SH-SY5Y (cell line): ENCODE data around the gene EGFLAM.

Experiments used
- GATA2 ChIP-seq: IDR thresholded peaks from 2 replicates; pipeline ENCODE4 v1.6.1; 2011; ENCODE audit warnings: mild to moderate bottlenecking, low read depth, low read length
- GATA3 ChIP-seq: IDR thresholded peaks from 2 replicates; pipeline ENCODE4 v1.6.1; 2011; ENCODE audit warnings: low read depth, mild to moderate bottlenecking, low read length, moderate library complexity

The EGFLAM gene

DNA sequence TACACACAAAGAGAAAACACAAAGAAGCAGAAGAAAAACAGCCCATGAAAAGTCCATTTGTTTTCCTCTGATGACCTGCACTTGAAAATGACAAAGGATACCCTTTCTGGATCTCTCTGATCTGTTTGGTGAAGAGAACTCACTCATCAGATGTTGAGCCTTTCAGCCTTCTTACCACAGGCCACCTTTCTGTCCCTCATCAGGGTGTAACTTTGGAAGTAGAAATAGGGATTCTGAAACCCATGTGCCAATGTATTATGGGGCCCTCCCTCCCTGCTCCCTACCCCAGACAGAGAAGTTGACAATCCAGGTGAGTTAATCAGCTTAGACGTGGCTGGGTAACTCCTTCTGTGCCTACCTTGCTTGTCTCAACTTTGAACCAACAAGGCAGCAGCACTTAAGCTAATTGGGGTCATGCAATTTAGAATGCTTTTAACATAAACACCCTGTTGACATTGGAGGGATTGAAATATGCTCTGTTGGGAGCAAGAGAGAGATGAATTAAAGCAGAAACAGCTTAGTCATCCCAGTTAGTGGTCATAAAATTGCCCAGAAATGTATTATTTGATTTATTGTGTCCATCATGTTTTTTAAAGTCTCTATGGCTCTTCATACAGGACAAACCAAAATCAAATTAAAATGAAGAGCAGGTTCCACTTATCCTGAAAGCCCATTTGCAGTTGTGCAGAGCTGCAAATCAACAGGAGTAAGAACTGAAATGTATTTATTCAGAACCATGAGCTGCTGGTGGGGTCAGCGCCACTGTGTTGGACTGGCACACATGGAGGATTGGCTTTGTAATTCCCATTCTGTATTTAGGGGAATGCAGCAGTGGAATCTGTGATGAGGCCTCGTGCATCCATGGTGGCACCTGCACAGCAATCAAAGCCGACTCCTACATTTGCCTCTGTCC, 166.0 kb downstream of the EGFLAM start:
- TF ChIP-seq GATA3 (no peak), GATA2 (no peak)

DNA sequence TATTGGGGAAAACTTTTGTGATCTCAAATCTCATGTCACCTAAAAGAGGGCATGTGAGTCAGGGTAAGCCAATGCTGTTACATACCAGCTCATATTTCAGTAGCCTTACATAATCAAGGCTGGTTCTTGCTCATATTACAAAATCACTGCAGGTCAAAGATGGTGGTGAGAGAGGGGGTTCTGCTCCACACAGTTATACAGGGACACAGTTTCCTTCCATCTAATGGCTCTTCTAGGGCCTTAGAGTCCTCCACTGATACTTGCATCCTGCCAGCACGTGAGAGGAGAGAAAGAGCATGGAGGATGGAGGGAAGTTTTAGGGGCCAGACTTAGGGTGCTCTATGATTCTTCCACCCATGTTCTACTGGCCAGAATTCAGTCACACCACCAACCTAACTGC, 168.1 kb downstream of the EGFLAM start:
- TF ChIP-seq GATA2 (no peak), GATA3 (no peak)

DNA sequence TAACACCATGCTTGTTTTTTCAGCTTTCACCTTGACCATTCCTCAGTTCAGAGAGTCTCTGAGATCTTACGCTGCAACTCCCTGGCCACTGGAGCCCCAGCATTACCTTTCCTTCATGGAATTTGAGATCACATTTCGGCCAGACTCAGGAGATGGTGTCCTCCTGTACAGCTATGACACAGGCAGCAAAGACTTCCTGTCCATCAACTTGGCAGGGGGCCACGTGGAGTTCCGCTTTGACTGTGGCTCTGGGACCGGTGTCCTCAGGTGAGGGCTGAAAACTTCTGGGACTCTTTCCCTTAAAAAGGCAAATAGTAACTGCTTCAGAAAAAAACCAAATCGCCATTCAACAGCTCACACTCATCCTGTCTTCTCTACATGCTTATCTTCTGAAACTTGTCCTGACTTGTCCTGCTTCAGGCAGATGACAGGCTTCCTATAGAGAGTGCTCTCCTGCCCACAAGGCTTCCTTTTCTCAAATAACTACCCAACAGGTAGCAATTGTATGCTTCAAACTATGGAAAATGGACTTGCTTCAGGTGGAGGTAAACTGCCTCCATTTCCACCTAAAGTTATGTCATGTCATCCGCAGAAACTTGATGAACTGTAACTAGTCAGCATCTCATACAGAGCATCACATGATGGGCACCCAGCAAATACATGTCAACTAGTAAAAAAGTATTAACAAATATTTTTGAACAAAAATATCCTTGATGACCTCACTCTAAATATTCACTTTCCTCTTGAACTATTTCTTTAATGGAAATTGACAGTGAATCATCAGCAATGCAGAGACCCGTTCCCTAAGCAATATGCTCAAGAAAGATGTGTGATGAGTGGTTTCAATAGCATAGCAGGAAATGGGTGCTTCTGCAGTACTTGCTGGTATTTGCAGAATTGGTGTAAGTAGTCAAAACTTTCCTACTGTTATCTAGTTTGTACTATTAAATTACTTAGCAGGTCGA, 168.9 kb downstream of the EGFLAM start:
- TF ChIP-seq GATA3 (no peak), GATA2 (no peak)

DNA sequence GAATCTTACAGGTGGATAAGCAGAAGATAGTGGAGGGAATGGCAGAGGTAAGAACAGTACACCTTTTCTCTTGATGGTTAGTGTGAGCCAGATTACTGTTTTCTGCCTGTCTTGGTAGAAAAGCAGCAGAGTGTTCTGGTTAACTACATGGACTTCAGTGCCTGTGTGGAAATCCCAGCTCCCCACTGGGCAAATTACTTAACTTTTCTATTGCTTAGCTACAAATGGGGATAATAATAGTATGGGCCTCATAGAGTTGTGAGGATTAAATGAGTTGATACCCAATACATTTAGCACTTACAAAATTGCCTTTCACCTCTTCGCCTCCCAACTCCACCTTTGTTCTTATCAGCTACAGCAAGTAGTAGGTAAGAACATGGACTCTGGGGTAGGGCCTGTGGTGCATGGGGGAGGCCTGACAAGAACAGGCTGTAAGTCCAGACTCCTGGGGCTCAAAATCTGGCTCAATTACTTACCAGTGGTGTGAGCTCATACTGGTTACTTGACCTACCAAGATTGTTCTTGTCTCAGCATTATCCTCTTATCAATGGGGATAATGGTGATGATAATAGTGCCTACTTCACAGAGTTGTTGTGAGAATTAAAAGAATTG, 173.0 kb downstream of the EGFLAM start:
- TF ChIP-seq GATA3 (no peak), GATA2 (no peak)

DNA sequence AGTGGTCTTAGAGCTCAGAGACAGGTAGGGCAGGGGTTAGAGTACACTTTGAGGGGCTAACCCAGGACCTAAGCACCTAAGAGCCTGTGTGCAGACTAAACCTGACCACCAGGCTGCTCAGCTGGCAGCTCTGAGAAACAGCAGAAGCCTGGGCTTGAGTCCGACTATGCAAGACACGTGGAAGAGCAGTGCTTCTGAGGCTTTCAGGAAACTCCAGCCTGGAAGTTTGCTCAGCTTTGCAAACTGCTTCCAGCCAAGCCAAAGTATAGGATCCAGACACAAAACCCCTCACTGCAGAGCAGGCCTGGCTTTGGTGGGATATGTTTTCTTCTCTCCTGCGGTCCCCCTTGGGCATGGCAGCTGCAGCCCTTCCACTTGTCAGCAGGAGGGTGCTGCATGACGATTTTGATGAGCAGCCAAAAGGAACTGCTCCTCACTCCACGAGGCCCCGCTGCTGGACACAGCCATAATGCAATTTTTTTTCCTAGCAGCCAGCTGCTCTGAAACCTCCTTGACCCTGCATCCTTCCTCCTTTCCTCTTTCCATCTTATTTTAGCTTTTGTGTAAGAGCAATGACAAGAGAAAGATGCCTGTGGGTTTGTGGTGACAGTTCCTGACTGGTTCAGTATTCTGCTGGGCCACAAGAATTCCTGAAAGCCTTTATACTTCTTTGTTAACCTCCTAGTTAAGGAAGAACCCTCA, 175.0 kb downstream of the EGFLAM start:
- no peak for TF ChIP-seq GATA2
- TF ChIP-seq GATA3 = no peak

DNA sequence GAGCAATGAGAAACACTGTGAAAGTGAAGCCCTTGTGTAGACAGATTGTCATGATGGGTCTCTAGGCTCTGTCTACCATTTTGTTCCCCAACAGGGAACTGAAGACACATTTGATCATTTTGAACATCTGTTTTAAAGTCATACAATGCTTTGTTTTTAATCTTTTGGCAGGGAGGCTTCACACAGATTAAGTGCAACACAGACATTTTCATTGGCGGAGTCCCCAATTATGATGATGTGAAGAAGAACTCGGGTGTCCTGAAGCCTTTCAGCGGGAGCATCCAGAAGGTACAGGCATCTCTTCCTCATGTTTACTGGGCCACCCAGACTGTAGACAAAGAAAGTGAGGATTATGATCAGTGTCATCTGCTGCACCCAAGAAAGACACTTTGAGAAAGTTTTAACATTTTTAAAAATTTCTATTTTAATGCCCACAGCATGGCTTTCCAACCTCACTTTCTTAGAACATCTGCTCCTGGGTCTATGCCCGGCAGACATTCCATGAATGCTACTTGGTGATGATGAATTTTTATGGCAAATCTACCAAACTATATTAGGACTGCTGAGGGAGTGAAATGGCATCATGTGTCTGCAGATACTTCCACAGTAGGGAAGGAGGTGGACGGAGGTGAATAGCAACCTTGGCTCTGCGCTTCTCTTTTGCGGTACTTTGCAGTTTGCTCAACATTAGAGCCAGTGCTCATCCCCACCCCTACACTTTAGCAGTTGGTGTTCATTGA, 176.8 kb downstream of the EGFLAM start:
- TF ChIP-seq GATA2 = no peak
- TF ChIP-seq GATA3 = no peak

DNA sequence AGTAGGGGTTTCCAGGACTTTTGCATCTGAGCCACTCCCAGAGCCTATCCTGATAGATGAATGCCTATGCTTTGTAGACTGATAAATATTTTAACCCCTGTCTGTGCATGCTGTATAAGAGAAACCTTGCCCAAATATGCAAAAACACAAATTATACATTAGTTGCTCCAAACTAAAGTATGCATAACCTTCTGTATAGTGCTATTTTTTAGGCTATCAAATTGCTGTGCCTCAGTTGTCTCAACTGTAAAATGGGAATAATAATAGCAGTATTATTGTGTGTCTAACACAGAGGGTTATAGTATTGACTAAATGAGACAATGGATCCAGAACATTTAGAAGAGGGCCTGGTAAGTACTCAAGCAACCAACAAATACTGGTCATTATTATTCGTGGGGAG, 180.4 kb downstream of the EGFLAM start:
- TF ChIP-seq GATA2 = no peak
- TF ChIP-seq GATA3 = no peak

DNA sequence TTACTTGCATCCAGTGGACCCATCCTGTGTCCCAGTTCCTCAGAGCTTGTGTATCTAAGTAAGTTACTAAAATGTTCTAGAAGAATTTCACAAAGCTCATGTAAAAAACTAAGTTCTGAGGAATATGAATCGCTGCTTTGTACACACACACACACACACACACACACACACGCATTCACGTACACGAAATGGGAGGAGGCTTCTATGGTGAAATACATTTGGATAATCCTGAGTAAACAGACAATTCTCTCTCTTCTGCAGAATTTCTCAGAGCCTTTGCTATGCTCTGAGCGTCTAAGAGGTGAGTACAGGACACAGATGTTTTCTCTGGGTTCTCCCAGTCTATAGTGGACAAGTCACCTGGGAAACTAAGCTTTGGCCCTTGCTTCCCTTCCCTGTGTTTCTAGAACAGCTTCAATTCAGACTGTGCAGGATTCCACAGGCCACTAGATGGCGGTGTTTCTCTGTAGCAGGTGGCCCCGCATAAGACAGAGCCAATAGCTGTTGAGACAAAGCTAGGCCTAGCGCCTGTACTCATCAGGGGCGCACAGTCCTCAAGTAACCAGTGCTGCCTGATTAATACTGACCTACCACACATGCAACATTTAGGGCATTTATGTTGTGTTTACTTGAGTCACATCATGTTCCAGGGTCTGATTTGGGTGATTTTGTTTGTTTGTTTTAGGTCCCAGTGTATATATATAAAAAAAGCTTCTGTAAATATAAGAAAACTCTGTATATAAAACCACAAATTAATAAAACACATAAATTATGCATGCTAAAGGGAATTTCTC, 183.3 kb downstream of the EGFLAM start:
- TF ChIP-seq GATA3 (no peak), GATA2 (no peak)

DNA sequence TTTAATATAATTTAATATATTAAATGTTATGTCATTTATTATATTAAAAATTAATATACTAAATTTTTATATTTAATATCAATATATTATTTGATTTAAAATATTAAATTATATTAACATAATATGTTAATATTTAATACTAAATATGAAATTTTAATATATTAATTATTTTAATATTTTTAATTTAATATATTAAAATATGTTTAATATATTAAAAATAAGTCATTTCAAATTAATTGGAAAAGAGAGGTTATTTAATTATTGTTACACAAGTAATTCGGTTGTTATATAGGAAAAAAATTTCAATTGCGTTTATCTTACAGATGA, 183.9 kb downstream of the EGFLAM start:
- no peak for TF ChIP-seq GATA3
- TF ChIP-seq GATA2 = no peak

DNA sequence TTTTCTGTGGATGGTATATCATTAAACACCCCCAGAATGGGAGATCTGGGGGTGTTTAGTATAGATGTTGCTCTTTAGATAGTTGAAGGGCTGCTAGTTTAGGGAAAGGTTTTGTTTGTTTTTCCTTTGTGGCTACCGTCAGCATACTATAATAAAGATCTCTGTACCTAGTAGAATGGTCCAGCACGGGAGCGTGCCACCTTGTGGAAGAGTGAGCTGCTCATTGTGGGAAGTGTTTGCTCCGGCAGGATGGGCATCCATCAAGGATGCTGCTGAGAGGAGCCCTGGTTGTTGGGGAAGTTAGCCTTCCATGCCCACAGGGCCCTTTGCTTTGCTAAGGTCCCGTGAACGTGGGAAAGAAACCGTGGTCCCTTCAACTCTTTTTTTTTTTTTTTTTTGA, 185.0 kb downstream of the EGFLAM start:
- no peak for TF ChIP-seq GATA2
- TF ChIP-seq GATA3 = no peak

DNA sequence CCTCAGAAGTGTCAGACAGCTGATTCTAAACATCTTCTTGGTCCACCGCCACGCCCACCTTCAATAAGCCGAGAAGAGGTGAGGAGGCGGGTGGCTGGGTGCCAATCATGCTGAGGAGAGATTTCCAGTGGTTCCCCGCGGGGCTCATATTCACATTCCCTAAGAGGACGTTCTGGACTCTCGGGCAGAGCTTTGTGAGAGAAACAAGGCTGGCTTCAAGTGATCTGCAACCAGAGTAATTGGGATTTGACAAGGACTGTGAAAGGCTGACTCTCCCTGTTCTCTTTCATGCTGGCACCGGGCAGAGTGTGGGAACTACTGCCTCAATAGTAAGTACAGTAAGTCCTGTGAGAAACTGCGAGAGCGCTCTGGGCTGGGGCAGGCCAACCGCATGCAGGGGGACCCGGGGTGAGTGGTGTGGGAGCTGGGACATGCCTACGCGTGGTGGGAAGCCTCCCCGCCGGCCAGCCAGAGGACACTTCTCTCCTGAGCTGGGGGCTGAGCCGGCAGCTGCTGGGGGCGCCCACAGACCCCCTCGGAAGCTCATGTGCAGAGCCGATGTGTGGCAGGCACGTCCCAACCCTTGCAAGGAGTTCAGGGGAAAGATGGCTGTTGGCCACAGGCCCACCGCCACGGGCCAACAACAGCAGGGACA, 187.1 kb downstream of the EGFLAM start:
- TF ChIP-seq GATA2 = no peak
- no peak for TF ChIP-seq GATA3

DNA sequence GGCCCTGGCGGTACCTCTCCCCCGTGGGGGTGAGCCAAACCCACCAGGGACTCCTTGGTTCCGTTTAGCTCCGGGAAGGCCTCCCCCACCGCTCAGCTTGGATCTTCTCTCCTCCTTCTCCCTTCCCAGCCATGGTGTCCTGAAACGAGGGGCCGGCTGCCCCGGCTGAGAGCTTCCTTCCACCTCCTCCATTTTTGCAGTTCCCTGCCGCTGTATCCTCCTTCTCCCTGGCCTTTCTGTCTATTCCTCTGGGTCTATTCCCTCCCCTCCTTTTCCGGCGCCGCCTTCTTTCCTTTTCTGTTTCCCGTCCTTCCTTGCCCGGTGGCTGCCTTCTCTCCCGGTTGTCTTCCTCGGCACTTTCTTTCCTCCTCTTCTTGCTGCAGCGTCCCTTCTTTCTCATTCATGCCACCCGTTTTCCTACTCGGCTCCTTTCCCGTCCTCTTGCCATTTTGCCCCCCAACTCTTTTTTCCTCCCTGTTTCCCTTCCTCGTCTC, 187.7 kb downstream of the EGFLAM start:
- TF ChIP-seq GATA2 (no peak), GATA3 (no peak)
